Neural cell (in vitro differentiated cells): ENCODE measurements around the gene CFAP58.

Experiments used
- EP300 ChIP-seq: fragments of 450-650 bp; conservative IDR thresholded peaks from 2 replicates; pipeline ENCODE4 v1.6.1; 2014; ENCODE audit warnings: antibody characterized with exemption, mild to moderate bottlenecking, moderate library complexity; ENCODE audit not compliant: poor library complexity, severe bottlenecking
- EZH2 ChIP-seq: fragments of 200-600, 300-800 bp; shearing (Covaris generic), sonication (generic); IDR thresholded peaks from 2 replicates; pipeline ENCODE4 v1.6.1; 2014; ENCODE audit warnings: antibody characterized with exemption, low read length, borderline replicate concordance, mild to moderate bottlenecking; ENCODE audit not compliant: insufficient read depth, poor library complexity, severe bottlenecking
- MXI1 ChIP-seq: fragments of 450-650 bp; conservative IDR thresholded peaks from 2 replicates; pipeline ENCODE4 v1.6.1; 2014; ENCODE audit warnings: antibody characterized with exemption, mild to moderate bottlenecking; ENCODE audit not compliant: poor library complexity, severe bottlenecking
- POLR2AphosphoS5 ChIP-seq: IDR thresholded peaks from 2 replicates; pipeline ENCODE4 v1.6.1; 2012
- RAD21 ChIP-seq: fragments of 450-650 bp; conservative IDR thresholded peaks from 2 replicates; pipeline ENCODE4 v1.6.1; 2014; ENCODE audit warnings: antibody characterized with exemption, mild to moderate bottlenecking, moderate library complexity
- REST ChIP-seq: IDR thresholded peaks from 2 replicates; pipeline ENCODE4 v1.6.1; 2012; ENCODE audit warnings: borderline replicate concordance
- SMC3 ChIP-seq: fragments of 450-650 bp; conservative IDR thresholded peaks from 2 replicates; pipeline ENCODE4 v1.6.1; 2014; ENCODE audit warnings: antibody characterized with exemption, mild to moderate bottlenecking, moderate library complexity; ENCODE audit not compliant: poor library complexity
- TAF1 ChIP-seq: IDR thresholded peaks from 2 replicates; pipeline ENCODE4 v1.6.1; 2012; ENCODE audit warnings: low read depth
- TF ChIP-seq, protein P1 (sequence below): fragments of 450-650 bp; IDR thresholded peaks from 2 replicates; pipeline ENCODE4 v1.5.1; 2014; ENCODE audit warnings: antibody characterized with exemption, mild to moderate bottlenecking, moderate library complexity; ENCODE audit not compliant: poor library complexity, severe bottlenecking

DNA sequence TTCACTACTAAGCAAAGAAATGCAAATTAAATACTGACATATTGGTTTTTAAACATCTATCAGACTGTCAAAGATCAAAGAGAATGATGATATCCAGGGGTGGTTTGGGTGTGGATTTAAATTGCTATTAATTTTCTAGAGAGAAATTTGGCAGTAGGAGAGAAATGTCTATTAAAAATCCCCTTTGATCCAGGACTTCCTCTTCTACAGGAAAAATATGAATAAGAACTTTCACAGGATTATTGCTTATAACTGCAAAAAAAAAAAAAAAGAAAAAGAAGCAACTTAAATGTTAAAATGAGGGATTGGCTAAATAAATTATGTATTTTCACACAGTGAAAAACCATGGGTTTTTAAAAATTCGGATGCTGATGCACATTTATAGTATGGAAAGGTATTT is 21.0 kb downstream of the CFAP58 start:
- TF ChIP-seq, protein P1, sequence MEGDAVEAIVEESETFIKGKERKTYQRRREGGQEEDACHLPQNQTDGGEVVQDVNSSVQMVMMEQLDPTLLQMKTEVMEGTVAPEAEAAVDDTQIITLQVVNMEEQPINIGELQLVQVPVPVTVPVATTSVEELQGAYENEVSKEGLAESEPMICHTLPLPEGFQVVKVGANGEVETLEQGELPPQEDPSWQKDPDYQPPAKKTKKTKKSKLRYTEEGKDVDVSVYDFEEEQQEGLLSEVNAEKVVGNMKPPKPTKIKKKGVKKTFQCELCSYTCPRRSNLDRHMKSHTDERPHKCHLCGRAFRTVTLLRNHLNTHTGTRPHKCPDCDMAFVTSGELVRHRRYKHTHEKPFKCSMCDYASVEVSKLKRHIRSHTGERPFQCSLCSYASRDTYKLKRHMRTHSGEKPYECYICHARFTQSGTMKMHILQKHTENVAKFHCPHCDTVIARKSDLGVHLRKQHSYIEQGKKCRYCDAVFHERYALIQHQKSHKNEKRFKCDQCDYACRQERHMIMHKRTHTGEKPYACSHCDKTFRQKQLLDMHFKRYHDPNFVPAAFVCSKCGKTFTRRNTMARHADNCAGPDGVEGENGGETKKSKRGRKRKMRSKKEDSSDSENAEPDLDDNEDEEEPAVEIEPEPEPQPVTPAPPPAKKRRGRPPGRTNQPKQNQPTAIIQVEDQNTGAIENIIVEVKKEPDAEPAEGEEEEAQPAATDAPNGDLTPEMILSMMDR = no peak
- no peak for TF ChIP-seq EZH2
- TF ChIP-seq TAF1 = no peak
- TF ChIP-seq POLR2AphosphoS5 = no peak
- no peak for TF ChIP-seq EP300
- no peak for TF ChIP-seq REST
- TF ChIP-seq MXI1 = no peak
- no peak for TF ChIP-seq RAD21
- TF ChIP-seq SMC3 = no peak
